ENCODE data around the gene UNC50.
"Not testable (repeated sequence)": the region's sequence is repeated elsewhere in the genome, so short reads cannot be mapped to it uniquely, and the experiment has no call there.

Gene UNC50

DNA sequence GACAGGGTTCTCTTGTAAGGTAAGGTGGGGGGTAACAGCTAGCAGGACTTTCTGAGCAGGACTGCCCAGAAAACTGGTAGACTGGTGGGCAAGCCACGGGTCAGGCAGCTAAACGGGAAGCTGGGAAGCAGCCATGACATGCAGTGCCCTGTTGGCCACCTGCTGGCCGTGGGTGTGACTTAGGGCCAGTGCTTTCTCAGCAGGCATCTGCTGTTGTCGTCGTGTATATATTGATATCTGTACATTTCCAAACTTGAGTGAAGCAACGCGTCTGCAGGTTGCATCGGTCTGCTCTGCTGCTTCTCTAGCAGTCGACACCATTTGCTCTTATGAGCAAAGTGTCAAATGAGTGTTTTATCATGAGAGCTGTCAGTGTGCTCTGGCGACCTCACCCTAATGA, 31.1 kb upstream of the UNC50 start:
- DNase-seq = no peak

DNA sequence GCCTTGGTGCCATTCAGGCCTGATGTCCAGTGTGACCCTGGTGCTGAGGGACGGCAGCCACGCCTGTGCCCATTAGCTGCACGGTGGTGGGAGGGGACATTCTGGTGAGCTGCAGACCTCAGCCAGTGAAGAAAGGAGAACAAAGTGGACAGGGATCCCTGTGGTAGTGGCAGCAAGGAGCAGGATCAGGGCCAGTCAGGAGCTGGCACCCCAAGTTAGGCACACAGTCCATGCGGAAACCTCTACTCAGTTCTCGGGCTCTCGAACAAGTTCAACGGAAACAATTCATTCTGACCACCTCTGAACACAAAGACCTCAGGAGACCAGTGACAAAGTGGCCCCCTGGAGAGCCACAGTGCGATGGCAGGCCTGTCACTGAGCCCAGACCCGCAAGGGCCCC, 30.2 kb upstream of the UNC50 start:
- DNase-seq = no peak

DNA sequence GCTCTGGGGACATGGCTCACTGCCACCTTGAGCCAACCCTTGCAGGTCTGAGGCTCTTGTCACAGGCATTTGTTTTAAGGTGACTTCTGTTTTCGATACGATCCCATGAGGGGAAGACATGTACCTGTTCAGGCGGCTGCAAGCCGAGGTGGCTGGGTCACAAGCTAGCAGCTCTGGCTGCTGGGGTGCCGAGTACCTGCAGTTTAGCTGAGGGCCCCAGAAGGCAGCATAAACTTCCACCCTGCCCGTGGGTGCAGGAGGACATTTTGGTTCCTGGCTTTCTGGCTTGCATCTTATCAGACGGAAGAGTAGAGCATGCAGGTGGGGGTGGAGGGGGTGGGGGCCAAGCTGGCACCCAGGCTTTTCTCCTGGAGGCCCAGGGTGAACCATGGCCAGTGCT, 28.5 kb upstream of the UNC50 start:
- no peak for DNase-seq

DNA sequence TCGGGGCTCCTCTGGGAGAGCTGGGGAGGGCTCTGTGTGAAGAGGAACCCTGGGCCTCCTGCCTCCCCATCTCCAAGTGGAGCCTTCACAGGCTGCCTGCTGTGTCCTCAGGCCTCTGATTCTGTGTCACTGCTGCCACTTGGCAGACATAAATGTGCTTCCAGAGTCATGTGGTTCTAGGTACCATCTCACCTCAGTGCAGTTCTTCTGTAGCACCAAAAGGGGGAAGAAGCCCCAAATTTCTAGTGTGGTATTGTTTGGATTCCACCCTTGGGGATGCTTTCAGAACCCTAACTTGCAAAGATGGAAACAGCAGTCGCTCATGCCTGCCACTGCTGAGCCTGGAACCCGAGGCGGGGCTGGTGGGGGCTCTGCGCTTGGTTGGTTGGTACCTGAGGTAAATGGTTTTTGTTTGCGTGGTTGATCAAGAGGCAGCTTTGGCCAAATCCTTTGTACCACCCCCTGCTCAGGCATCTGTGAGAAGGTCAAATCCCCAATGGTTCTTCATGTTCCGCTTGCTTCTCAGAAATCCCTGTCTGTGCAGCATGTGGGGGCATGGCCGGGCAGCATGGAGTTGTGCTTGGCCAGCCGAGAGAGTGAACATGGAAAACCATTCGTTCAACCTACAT, 27.6 kb upstream of the UNC50 start:
- no peak for DNase-seq

DNA sequence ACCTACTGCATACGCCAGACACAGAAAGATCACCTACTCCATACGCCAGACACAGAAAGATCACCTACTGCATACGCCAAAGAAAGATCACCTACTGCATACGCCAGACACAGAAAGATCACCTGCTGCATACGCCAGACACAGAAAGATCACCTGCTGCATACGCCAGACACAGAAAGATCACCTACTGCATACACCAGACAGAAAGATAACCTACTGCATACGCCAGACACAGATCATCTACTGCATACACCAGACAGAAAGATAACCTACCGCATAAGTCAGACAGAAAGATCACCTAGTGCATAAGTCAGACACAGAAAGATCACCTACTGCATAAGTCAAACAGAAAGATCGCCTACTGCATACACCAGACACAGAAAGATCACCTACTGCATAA, 25.9 kb upstream of the UNC50 start:
- no peak for DNase-seq

DNA sequence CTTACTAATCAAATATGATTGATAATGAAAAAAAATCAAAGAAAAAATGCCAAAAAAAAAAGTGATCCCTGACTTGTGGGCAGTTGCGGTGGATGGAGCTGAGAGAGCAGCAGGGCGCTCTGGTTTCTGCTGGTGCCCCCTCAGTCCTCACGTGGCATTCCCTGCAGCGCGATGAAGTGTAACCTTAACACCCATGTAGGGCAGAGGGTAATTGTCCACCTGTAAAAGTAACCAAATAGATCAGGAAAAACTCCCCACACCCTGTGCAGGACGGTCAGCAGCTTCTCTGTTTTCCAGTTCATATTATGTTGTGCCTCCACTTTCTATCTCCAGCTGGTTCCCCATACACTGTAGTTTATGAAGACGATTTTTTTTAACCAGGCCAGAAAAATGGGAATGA, 25.1 kb upstream of the UNC50 start:
- DNase-seq = no peak

DNA sequence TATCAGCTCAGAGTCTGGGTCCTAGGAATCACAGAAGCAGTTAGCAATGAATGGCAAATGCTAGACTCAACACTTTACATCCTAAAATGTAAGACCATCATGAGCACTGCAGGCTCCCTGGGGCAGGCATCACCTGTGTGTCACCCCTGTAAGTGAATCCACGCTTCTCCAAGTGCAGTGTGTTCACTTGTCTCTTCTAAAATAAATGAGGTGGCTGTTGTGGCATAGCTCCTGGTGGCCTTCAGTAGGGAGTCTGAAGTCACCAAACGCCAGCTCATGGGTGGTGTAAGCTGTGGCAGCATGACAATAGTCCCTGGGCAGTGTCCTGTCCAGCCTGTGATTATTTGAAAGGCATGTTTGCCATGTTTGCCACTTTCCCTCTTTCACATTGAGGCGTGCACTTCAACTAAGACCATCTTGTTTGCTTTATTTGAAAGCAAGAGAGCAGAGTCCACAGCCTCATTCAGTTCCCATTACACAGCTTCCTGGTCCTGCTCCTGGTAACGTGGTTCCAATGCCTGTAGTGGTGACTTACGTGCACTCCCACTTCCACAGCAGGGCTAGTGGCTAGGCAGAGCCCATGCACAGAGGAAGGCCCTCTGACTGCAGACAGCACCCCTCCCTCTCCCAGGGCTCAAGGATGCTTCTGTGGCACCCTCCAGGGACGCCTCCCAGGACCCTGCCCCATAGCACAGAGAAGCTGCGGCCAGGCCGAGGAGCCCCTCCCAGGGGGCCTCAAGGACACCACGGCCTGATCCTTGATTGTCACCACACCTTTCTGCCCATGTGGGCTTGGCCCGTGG, 24.4 kb upstream of the UNC50 start:
- no peak for DNase-seq

DNA sequence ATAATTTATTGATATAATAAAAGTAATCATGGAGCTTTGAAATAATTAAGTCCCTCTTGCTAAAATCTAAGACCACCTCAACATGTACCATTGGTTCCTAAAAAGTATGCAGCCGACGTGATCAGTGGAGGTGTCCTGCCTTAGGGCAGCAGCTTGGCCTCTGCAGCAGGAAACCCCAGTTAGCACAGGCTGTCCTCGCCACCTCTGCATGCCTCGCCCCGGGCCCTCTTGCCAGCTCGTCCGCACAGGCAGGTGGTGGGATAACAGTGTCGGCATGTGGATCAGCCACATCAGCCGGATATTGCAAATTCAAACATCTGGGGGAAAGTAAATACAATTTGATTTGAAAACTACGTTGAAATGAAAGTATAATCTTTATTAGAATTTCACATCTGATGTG, 23.0 kb upstream of the UNC50 start:
- no peak for DNase-seq

DNA sequence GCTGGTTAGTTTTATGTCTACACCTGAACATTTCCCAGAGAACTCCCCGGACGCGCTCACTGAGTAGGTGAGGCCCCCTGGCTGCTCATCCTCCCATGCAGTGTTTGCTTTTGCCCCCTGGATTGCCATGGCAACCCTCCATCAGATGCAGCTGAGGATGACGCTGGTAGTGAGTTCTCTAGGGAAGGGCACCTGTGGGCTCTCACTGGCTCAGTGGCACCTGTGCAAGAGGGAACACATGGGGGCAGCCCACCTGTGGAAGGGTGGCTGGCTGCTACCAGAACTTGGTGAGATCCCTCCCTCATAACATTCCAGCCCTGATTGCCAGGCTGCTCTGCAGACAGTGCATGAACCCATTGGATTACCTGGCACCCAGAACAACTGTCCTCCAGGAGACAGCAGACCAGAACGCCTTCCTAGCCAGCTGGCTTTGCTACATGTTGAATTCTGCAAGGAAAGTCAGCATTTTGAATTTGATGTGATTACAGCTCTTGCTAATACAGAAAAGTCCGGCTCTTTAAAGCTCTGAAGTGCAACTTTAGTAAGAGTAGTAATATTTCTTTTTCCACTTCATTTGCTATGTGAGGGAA, 21.7 kb upstream of the UNC50 start:
- no peak for DNase-seq

DNA sequence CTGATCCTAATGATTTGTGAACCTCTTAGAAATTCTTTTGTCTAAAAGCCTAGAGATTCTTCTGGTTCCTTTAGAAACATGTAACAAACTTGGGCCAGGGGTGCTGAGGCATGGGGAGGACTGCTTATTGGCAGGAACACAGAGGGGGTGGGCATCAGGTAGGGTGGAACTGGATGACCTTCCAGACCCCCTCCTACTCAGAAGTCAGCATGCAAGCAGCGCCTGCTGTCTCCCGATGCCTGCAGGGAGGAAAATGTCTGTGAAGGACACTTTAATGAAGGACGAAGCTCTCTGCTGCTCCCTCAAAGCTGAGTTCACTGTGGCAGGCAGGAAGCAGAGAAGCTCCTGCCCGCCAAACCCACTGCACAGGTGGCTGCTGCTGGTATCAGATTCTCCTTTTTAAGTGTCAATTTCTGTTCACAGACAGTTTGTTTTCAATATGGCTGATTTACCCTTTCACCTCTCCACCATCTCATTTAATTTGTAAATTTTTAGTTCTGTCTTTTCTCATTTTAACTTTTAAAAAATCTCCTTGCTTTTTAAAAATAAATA, 19.4 kb upstream of the UNC50 start:
- no peak for DNase-seq

DNA sequence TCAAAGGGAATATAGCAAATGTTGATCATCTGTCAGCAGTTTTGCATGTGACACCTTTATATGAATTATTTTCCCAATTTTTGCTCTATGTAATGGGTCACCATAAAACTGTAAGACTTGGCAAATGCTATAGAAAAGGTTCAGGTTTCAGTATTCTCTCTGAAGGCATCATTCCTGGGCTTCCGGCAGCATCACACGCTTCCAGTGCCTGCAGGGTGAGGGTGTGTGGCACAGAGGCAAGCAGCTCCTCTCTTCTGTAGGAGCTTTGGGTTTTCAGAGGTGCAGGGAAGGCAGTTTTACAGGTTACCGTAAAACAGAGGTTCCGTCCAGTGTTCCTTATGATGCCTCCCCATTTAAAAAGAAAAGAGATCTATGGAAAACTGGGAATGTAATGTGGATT, 18.9 kb upstream of the UNC50 start:
- no peak for DNase-seq

DNA sequence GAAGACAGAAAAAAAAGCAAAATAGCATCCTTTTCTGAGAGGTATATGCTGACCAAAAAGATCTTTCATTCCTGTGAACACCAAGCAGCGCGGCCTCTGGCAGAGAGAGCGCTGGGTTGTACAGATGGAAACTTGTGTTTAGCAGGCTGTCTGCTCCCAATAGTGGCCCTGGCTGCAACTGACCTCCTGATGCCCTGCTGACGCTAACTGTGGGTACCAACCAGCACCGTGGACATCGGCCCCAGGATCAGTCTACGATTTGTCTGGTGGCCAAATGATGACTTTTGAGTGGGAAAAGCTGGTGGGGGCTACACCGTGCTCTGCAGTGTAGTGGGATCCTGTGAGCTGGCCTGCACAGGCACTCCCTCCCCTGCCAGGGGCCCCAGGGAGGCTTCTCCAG, 15.8 kb upstream of the UNC50 start:
- DNase-seq = no peak

DNA sequence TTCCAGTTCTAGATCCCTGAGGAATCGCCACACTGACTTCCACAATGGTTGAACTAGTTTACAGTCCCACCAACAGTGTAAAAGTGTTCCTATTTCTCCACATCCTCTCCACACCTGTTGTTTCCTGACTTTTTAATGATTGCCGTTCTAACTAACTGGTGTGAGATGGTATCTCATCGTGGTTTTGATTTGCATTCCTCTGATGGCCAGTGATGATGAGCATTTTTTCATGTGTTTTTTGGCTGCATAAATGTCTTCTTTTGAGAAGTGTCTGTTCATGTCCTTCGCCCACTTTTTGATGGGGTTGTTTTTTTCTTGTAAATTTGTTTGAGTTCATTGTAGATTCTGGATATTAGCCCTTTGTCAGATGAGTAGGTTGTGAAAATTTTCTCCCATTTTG, 13.7 kb upstream of the UNC50 start:
- DNase-seq = not testable (repeated sequence)

DNA sequence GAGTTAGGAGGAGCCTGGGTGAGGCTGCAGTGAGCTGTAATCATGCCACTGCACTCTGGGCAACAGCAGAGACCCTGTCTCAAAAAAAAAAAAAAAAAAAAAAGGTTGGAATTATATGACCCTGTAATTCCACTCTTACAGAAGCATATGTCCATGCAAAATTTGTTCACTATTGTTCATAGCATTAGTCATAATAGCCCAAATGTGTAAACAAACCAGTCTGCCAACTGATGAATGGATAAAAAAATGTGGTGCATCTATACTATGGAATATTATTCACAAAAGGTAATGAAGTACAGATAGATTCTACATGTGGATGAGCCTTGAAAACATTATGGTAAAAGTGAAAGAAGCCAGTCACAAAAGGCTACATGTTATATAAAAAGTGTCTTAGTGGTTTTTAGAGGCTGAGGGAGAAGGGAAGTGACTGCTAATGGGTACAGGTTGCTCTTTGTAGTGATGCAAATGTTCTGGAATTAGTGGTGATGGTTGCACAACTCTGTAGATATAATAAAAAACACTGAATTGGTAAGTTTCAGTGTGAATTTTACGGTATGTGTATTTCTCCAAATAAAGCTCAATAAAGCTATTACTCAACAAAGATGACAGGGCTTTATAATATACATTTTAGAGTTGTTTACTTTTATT, 9.5 kb upstream of the UNC50 start:
- no peak for DNase-seq

DNA sequence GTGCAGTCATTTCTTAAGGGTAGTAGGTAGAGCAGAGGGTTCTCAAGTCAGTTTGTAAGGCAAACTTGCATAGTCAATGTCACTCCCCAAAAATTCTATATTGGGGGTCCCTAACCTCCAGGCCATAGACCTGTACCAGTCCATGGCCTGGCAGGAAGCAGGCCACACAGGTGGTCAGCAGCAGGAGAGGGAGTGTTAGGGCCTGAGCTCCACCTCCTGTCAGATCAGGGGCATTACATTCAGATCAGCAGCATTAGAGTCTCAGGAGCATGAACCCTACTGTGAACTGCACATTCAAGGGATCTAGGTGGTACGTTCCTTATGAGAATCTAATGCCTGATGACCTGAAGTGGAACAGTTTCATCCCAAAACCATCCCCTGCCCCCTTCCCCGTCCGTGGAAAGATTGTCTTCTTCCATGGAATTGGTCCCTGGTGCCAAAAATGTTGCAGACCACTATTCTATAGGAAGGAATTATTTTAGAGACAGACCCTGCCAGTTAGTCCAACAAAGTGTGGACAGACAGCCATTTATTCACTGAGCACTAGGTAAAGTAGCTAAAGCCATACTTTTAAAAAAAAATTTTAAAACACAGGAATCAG, 6.8 kb upstream of the UNC50 start:
- peak; percentile 12 for DNase-seq

DNA sequence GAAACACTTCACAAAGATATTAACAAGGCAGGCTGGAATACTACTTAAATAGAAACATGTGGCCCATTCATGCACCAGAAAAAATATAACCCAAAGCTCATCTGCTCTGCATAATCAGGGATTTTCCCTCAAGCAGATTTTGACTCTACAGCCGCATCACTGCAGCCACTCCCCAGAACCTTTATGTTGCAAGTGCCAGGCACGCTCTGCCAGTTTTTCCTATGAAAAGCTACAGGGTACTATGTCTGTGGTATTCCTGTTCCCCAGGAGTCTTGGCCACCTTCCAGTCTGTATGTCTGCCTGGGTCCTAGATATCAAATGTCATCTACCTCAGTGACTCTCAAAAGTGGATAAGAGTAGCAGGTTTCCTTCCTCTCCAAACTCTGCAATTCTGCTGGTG, 3.8 kb upstream of the UNC50 start:
- no peak for DNase-seq

DNA sequence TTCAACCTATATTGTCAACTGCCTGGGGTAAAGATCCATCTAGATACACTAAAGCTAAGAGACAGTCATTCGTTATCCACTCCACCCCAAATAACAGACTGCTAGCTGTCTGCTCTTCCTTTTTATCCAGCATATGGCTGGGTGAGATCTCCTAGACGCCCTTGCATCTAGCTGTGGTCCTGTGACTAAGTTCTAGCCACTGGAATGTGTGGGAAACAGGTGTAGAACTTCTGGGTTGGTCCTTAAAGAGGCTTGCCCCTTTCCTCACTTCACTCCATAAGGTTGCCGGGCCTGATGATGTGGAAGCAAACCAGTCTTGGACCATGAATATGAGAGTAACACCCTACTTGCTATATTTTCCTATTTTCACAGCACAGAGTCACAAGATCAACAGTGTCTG, 3.3 kb upstream of the UNC50 start:
- no peak for DNase-seq

DNA sequence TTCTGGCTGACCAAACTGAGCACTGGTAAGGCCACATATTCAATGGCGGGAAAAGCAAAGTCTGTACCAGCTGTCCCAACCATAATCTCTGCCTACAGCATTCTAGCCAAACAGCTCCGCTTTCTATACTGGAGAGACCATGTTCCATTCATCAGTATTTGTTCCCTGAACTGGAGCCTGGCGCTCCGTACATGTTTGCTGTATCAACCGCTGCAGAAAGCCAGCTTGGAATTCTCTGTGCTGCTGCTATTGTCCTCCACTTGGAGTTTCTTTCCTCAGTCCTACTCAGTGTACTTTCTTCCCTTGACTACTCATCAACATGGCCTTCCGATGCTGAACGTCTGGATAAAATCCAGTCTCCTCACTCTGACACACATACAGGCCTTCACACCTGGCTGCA, 2.0 kb upstream of the UNC50 start:
- DNase-seq = no peak

DNA sequence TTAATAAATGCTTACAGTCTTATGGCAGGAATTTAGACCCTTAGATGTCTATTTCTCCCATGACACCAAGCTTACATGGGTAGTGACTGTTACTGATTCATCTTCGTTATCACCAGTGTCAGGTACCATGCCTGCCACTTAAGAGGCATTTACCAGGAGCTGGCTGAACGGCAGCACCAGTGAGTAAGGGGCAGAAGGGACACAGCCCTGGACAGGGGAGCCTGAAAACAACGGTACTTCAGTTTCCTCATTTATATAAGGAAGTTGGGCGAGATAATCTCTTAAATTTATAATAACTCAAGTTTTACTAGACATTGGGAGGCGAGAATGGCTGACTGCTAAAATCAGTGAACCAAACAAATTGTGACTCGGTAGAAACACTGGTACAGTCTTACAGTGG, 1.3 kb upstream of the UNC50 start:
- DNase-seq = peak; percentile 10

DNA sequence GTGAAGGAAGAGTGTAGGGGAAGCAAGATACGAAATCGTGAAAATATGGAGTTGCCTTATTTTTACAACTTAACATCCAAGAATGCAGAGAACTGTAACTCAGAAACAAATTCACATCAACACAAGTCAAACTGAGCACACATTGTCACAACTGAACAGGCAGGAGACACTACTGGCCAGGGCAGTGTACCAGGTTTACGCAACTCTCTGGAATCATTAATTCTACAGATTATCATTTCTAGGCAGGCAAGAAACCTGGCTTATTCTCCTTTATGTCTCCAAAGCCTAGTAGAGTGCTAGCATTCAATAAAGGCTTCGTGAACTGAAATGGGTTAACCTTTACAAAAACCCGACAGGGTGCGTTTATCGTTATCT, 661 bp upstream of the UNC50 start:
- DNase-seq = no peak

DNA sequence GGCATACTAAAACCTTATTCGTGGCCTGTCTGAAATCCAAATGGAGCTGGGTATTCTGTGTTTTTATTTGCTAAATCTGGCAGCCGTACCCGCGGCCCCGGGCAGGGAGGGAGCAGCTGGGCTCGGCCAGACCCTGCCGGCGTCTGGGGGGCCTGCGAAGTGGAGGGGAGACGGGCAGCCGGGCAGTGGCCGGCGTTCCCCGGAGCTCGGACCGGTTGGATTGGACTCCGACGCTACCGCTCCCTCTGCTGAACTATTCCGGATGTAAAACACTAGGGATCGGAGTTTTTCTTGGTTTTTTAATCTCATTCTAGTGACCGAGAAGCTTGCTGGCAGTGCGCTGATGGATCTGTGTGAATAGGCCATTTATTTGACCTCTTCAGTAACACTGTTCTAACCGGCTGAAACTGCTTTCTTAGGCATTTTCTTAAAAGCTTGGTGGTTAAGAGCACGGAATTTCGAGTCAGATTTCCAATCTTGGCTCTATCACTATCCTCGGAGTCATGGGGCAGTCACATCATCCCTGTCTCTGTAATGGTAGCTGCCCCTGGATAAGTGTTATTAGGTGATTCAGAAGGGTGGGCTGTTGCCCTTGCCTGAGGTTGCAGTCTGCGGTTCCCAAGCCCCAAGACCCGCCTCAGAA, 694 bp downstream of the UNC50 start:
- DNase-seq = peak; percentile 28

DNA sequence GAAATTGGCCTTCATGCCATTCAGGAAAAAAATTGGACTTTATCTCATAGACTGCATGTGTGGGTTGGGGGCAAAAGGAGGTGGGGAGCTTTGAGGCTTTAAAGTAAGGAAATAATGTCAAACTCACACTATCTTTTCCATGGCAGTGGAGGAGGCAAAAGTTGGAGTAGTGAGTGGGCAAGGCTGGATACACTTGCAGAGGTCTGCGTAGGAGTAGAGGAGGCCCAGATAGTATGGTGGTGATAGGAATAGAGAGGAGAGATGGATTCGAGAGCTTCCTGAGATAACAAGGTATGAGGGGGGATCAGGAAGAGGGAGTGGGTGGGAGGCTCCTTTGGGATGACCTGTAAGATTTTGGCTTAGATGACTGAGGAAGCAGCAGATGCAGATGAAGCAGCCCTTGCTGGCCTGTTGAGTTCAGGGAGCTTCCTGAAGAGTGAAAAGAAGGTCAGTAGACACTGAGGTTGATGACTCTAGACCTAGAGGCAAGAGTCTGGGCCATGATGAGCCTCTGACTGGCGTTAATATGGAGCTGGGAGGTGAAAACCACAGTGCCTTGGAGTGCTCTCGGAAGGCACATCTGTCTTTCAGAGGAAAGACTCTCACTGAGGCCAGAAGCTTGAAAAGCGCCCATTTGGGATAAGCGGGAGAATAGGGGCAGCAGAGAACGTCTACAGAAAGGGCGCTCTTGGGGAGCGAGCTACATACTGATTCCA, 5.8 kb downstream of the UNC50 start:
- DNase-seq = no peak

All from suppressor macrophage treated with lipopolysaccharide for 4 hours (primary cell).